ENCODE measurements around the gene PDE10A. TPM values are rescaled to one million over a fixed set of nuclear protein-coding genes. Genes with fewer than 3 reads are reported as not detected.

PDE10A gene
- total RNA-seq, 1 donor from 2014 or later, result 17.3 TPM

DNA sequence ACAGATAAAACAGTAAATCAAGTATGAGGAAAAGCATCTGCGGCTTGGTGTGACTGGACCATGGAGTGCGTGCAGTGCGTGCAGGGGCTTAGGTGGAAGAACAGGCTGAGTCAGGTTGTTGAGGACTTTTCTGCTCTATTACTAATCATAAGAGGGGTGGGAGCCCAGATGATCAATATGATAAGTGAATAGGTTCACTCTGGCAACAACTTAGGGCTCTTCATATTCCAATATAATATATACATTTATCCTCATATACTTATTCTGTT is 56.4 kb downstream of the PDE10A start:
- Mint-ChIP-seq H3K4me1 (no peaks in the 10 kb centered on the region), H3K36me3 (peaks cover 11% of the 10 kb centered on the region), H3K27ac (no peak overlapping the region), H3K9me3 (peaks cover 18% of the 10 kb centered on the region), H3K4me3 (no peak overlapping the region), H3K27me3 (ENCODE audit: insufficient read depth, low read depth) (no peaks in the 10 kb centered on the region)
- H3K4me1 ChIP-seq, result no peaks in the 10 kb centered on the region
- no peak overlapping the region for H3K4me2 ChIP-seq
- peaks cover 5% of the 10 kb centered on the region for H3K79me2 ChIP-seq (ENCODE audit: low read depth)
- DNase-seq (ENCODE audit: low spot score), result no peak
- H3K27me3 ChIP-seq, result no peaks in the 10 kb centered on the region
- no peak overlapping the region for H3K9ac ChIP-seq
- no peaks in the 10 kb centered on the region for H3F3A ChIP-seq (ENCODE audit: low read depth)
- H3K36me3 ChIP-seq, result no peaks in the 10 kb centered on the region
- no peak for TF ChIP-seq EZH2phosphoT487 (IDR thresholded peaks at IDR 0.05)
- TF ChIP-seq, protein P1, sequence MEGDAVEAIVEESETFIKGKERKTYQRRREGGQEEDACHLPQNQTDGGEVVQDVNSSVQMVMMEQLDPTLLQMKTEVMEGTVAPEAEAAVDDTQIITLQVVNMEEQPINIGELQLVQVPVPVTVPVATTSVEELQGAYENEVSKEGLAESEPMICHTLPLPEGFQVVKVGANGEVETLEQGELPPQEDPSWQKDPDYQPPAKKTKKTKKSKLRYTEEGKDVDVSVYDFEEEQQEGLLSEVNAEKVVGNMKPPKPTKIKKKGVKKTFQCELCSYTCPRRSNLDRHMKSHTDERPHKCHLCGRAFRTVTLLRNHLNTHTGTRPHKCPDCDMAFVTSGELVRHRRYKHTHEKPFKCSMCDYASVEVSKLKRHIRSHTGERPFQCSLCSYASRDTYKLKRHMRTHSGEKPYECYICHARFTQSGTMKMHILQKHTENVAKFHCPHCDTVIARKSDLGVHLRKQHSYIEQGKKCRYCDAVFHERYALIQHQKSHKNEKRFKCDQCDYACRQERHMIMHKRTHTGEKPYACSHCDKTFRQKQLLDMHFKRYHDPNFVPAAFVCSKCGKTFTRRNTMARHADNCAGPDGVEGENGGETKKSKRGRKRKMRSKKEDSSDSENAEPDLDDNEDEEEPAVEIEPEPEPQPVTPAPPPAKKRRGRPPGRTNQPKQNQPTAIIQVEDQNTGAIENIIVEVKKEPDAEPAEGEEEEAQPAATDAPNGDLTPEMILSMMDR (IDR thresholded peaks at IDR 0.05), result no peak
- no peak for TF ChIP-seq EZH2 (IDR thresholded peaks at IDR 0.05)
- no peaks in the 10 kb centered on the region for H3K9me3 ChIP-seq (ENCODE audit: low read depth)
- H3K27ac ChIP-seq, result no peak overlapping the region
- H4K20me1 ChIP-seq (ENCODE audit: low read depth), result no peaks in the 10 kb centered on the region
- H2AFZ ChIP-seq (replicated peaks), result no peak overlapping the region
- no peak overlapping the region for H3K4me3 ChIP-seq

GRCh38 chr6:165605901-165606739 is 56.9 kb downstream of the PDE10A start:
- no peak for DNase-seq (ENCODE audit: low spot score)
- H3K4me3 Mint-ChIP-seq, result no peak overlapping the region

DNA sequence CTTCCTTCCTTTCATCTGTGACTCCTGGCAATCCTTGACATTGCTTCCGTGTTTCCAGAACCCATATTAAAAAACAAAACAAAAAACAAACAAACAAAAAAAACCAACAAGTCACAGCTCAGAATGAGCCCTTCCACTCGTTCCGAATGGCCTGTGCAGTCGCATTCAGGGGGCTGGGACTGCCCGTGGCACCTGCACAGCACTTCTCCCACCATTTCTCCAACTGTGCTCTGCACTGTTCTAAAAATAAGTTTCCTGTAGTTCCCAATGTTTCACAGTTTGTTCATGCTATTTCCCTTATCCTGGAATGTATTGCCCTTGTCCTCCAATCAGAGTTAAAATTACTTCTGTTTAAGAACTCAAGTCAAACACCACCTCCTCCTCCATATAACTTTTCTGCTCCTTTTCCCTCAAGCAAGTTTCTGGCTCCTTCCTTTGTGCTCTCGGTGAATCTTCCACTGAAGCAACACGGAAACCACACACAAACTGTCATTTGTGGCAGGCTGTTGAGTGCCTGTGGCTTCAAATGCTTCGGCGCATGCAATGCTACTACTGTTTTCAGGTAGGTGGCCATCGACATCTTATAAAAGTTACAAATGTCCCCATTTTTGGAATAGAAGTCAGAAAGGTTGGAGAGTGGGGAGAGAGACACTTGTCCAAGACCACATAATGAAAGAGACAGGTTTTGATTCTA is 57.7 kb downstream of the PDE10A start:
- Histone ChIP-seq H3K27me3 (no peaks in the 10 kb centered on the region), H4K20me1 (ENCODE audit: low read depth) (no peaks in the 10 kb centered on the region), H3K36me3 (no peaks in the 10 kb centered on the region), H3K27ac (no peak overlapping the region), H3K9me3 (ENCODE audit: low read depth) (no peaks in the 10 kb centered on the region), H3K4me2 (no peak overlapping the region), H2AFZ (replicated peaks) (no peak overlapping the region), H3F3A (ENCODE audit: low read depth) (no peaks in the 10 kb centered on the region), H3K9ac (no peak overlapping the region), H3K4me3 (no peak overlapping the region), H3K4me1 (no peaks in the 10 kb centered on the region), H3K79me2 (ENCODE audit: low read depth) (no peaks in the 10 kb centered on the region)
- H3K4me1 Mint-ChIP-seq, result no peaks in the 10 kb centered on the region
- peaks cover 8% of the 10 kb centered on the region for H3K9me3 Mint-ChIP-seq
- peaks cover 9% of the 10 kb centered on the region for H3K36me3 Mint-ChIP-seq
- no peak for DNase-seq (ENCODE audit: low spot score)
- H3K27me3 Mint-ChIP-seq (ENCODE audit: insufficient read depth, low read depth), result no peaks in the 10 kb centered on the region
- no peak overlapping the region for H3K4me3 Mint-ChIP-seq
- no peak overlapping the region for H3K27ac Mint-ChIP-seq
- no peak for TF ChIP-seq EZH2phosphoT487 (IDR thresholded peaks at IDR 0.05)
- no peak for TF ChIP-seq EZH2 (IDR thresholded peaks at IDR 0.05)
- TF ChIP-seq, protein P1 (IDR thresholded peaks at IDR 0.05), result no peak

More at GRCh38 chr6:165605901-165606739, 56.9 kb downstream of the PDE10A start:
- no peak overlapping the region for H2AFZ ChIP-seq (replicated peaks)
- Mint-ChIP-seq H3K9me3 (peaks cover 13% of the 10 kb centered on the region), H3K4me1 (no peaks in the 10 kb centered on the region), H3K27ac (no peak overlapping the region), H3K27me3 (ENCODE audit: insufficient read depth, low read depth) (no peaks in the 10 kb centered on the region), H3K36me3 (peaks cover 11% of the 10 kb centered on the region)
- no peaks in the 10 kb centered on the region for H4K20me1 ChIP-seq (ENCODE audit: low read depth)
- no peaks in the 10 kb centered on the region for H3K36me3 ChIP-seq
- no peaks in the 10 kb centered on the region for H3K9me3 ChIP-seq (ENCODE audit: low read depth)
- H3K27ac ChIP-seq, result no peak overlapping the region
- TF ChIP-seq EZH2phosphoT487 (IDR thresholded peaks at IDR 0.05), result no peak
- TF ChIP-seq EZH2 (IDR thresholded peaks at IDR 0.05), result no peak
- TF ChIP-seq, protein P1 (IDR thresholded peaks at IDR 0.05), result no peak
- no peak overlapping the region for H3K9ac ChIP-seq
- H3K79me2 ChIP-seq (ENCODE audit: low read depth), result peaks cover 5% of the 10 kb centered on the region
- no peak overlapping the region for H3K4me2 ChIP-seq
- no peaks in the 10 kb centered on the region for H3K27me3 ChIP-seq
- no peaks in the 10 kb centered on the region for H3K4me1 ChIP-seq
- H3F3A ChIP-seq (ENCODE audit: low read depth), result no peaks in the 10 kb centered on the region
- no peak overlapping the region for H3K4me3 ChIP-seq

Data from neural progenitor cell (in vitro differentiated cells).